MM.1S (cell line): ENCODE data around the gene ANKRD6.

ENCODE experiments used
- DNase-seq: peaks from one replicate; pipeline ENCODE4 v3.0.0-alpha.2; 2015
- H2AFZ ChIP-seq: fragments of 300-600 bp; sonication (generic); 2 replicates; pipeline ENCODE4 v1.6.0; 2016; ENCODE audit warnings: antibody characterized with exemption, low read length
- H3F3A ChIP-seq: fragments of 300-600 bp; sonication (generic); 2 replicates; pipeline ENCODE4 v1.6.1; 2016; ENCODE audit warnings: mild to moderate bottlenecking, antibody characterized with exemption, low read length, moderate library complexity, mixed read lengths; ENCODE audit not compliant: insufficient read depth
- H3K27ac ChIP-seq: fragments of 300-600 bp; sonication (generic); 2 replicates; pipeline ENCODE4 v1.5.1; 2016; ENCODE audit warnings: mild to moderate bottlenecking, low read length
- H3K27me3 ChIP-seq: fragments of 300-600 bp; sonication (generic); replicated peaks from 2 replicates; pipeline ENCODE4 v1.6.0; 2016; ENCODE audit warnings: low read length; ENCODE audit not compliant: insufficient read depth
- H3K36me3 ChIP-seq: fragments of 300-600 bp; sonication (generic); replicated peaks from 2 replicates; pipeline ENCODE4 v1.6.1; 2016; ENCODE audit warnings: mild to moderate bottlenecking, low read length, mixed read lengths; ENCODE audit not compliant: insufficient read depth
- H3K4me1 ChIP-seq: fragments of 300-600 bp; sonication (generic); 2 replicates; pipeline ENCODE4 v1.6.1; 2016; ENCODE audit warnings: low read length, mixed read lengths
- H3K4me2 ChIP-seq: fragments of 300-600 bp; sonication (generic); 2 replicates; pipeline ENCODE4 v1.6.0; 2016; ENCODE audit warnings: low read depth, low read length
- H3K4me3 ChIP-seq: fragments of 300-600 bp; sonication (generic); 2 replicates; pipeline ENCODE4 v1.5.1; 2016; ENCODE audit warnings: low read length, mixed read lengths
- H3K79me2 ChIP-seq: fragments of 300-600 bp; sonication (generic); 2 replicates; pipeline ENCODE4 v1.6.1; 2016; ENCODE audit warnings: mixed run types, low read length, mixed read lengths
- H3K9ac ChIP-seq: fragments of 300-600 bp; sonication (generic); 2 replicates; pipeline ENCODE4 v1.6.1; 2016; ENCODE audit warnings: low read length, mixed read lengths
- H3K9me2 ChIP-seq: fragments of 300-600 bp; sonication (generic); replicated peaks from 2 replicates; pipeline ENCODE4 v1.6.1; 2016; ENCODE audit warnings: mild to moderate bottlenecking, low read length, mixed read lengths; ENCODE audit not compliant: insufficient read depth
- H3K9me3 ChIP-seq: fragments of 300-600 bp; sonication (generic); replicated peaks from 2 replicates; pipeline ENCODE4 v1.6.1; 2016; ENCODE audit warnings: mild to moderate bottlenecking, low read length, mixed read lengths; ENCODE audit not compliant: insufficient read depth
- H4K20me1 ChIP-seq: fragments of 300-600 bp; sonication (generic); 2 replicates; pipeline ENCODE4 v1.6.1; 2016; ENCODE audit warnings: mild to moderate bottlenecking, low read length, moderate library complexity, mixed read lengths; ENCODE audit not compliant: insufficient read depth
- EZH2 ChIP-seq: fragments of 300-600 bp; sonication (generic); optimal IDR thresholded peaks from 2 replicates; pipeline ENCODE3; 2017; ENCODE audit warnings: low read depth, mild to moderate bottlenecking, antibody characterized with exemption, low read length, mixed read lengths
- EZH2phosphoT487 ChIP-seq: fragments of 300-600 bp; sonication (generic); IDR thresholded peaks from 2 replicates; pipeline ENCODE4 v1.6.1; 2018; ENCODE audit warnings: antibody characterized with exemption, low read length
- TF ChIP-seq, protein P1 (sequence below): fragments of 300-600 bp; sonication (generic); IDR thresholded peaks from 2 replicates; pipeline ENCODE4 v1.5.1; 2016; ENCODE audit warnings: antibody characterized with exemption, low read length, mixed read lengths

Gene ANKRD6

DNA sequence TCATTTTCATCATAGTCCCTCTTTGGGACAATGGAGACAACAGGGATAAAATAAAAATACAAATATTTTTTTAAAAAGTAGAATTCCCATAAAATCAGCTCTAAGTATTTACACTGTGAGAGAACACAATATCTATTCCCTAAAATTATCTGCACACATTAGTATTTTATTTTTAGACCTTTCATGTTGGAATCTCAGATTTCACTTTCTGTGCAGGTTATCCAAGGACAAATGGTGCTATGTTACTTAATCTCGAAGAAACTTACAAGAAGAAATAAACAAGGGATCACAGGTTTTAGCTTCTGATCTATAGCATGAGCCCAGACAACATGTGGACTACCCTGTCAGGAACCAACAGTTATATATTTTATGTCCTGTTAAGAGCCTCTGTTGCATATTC lies 228.6 kb downstream of the ANKRD6 start:
- H3K9ac ChIP-seq: no peak overlapping the region
- no peaks in the 10 kb centered on the region for H3K4me1 ChIP-seq
- no peaks in the 10 kb centered on the region; the same call in 1 of the 2 replicates for H3F3A ChIP-seq
- DNase-seq: no peak
- no peaks in the 10 kb centered on the region for H3K9me3 ChIP-seq
- no peak overlapping the region for H3K4me2 ChIP-seq
- H3K27ac ChIP-seq: no peak overlapping the region
- no peaks in the 10 kb centered on the region for H4K20me1 ChIP-seq
- peaks cover 4% of the 10 kb centered on the region; the same call in 1 of the 2 replicates for H3K36me3 ChIP-seq
- H3K4me3 ChIP-seq: no peak overlapping the region
- no peak overlapping the region for H2AFZ ChIP-seq
- no peaks in the 10 kb centered on the region for H3K9me2 ChIP-seq
- TF ChIP-seq, protein P1, sequence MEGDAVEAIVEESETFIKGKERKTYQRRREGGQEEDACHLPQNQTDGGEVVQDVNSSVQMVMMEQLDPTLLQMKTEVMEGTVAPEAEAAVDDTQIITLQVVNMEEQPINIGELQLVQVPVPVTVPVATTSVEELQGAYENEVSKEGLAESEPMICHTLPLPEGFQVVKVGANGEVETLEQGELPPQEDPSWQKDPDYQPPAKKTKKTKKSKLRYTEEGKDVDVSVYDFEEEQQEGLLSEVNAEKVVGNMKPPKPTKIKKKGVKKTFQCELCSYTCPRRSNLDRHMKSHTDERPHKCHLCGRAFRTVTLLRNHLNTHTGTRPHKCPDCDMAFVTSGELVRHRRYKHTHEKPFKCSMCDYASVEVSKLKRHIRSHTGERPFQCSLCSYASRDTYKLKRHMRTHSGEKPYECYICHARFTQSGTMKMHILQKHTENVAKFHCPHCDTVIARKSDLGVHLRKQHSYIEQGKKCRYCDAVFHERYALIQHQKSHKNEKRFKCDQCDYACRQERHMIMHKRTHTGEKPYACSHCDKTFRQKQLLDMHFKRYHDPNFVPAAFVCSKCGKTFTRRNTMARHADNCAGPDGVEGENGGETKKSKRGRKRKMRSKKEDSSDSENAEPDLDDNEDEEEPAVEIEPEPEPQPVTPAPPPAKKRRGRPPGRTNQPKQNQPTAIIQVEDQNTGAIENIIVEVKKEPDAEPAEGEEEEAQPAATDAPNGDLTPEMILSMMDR: no peak
- TF ChIP-seq EZH2 (no peak), EZH2phosphoT487 (no peak)
- no peaks in the 10 kb centered on the region for H3K79me2 ChIP-seq
- no peaks in the 10 kb centered on the region for H3K27me3 ChIP-seq

DNA sequence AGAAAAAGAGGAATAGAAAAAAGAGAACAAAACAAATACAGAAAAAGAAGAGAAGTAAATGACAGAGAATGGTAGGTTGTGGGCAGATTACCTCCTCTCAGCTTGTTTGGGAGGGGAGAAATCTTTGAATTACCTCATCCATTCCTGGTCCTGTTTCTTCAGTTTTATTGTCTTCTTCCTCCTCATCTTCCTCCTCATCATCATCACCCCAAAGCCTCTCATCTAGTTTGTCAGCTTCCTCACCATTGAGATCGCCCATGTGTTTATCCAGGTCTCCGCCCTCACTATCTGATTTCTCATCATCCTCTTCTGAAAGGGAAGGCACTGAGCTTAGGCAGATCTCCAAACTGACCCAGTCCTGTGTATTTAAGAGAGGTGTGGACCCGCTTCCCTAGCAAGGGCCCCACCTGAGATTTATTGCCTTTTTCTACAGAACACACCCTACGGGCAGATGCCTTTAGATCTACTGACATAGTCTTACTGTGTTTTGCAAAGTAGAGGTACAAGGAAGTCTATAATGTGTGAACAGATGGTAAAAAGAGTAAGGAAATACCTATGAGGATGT lies 229.8 kb downstream of the ANKRD6 start:
- Histone ChIP-seq H3K27me3 (no peaks in the 10 kb centered on the region), H3K9me3 (no peaks in the 10 kb centered on the region), H3K4me2 (no peak overlapping the region), H2AFZ (no peak overlapping the region), H3F3A (no peaks in the 10 kb centered on the region; the same call in 1 of the 2 replicates), H3K36me3 (peaks cover 4% of the 10 kb centered on the region; the same call in 1 of the 2 replicates), H3K9ac (no peak overlapping the region), H3K27ac (no peak overlapping the region), H3K4me3 (no peak overlapping the region), H3K9me2 (no peaks in the 10 kb centered on the region), H3K4me1 (no peaks in the 10 kb centered on the region), H4K20me1 (no peaks in the 10 kb centered on the region), H3K79me2 (no peaks in the 10 kb centered on the region)
- no peak for TF ChIP-seq EZH2phosphoT487
- no peak for TF ChIP-seq EZH2
- TF ChIP-seq, protein P1: no peak
- no peak for DNase-seq

- no peaks in the 10 kb centered on the region for H3K9me2 ChIP-seq
- no peaks in the 10 kb centered on the region; the same call in 1 of the 2 replicates for H3F3A ChIP-seq
- no peaks in the 10 kb centered on the region for H3K9me3 ChIP-seq
- H3K79me2 ChIP-seq: no peaks in the 10 kb centered on the region
- no peaks in the 10 kb centered on the region for H3K4me1 ChIP-seq
- no peak overlapping the region for H3K4me2 ChIP-seq
- H3K27ac ChIP-seq: no peak overlapping the region
- DNase-seq: no peak
- no peak overlapping the region for H2AFZ ChIP-seq
- no peaks in the 10 kb centered on the region for H3K27me3 ChIP-seq
- no peak overlapping the region for H3K9ac ChIP-seq
- no peaks in the 10 kb centered on the region for H4K20me1 ChIP-seq
- no peak for TF ChIP-seq EZH2
- TF ChIP-seq, protein P1: no peak
- TF ChIP-seq EZH2phosphoT487: no peak
- H3K36me3 ChIP-seq: peaks cover 6% of the 10 kb centered on the region
- H3K4me3 ChIP-seq: no peak overlapping the region
These were observed 235.1 kb downstream of the ANKRD6 start for GRCh38 chr6:89667872-89668556.
